Nephron progenitor cell (in vitro differentiated cells): ENCODE data around the gene SPDEF.

Experiments
- DNase-seq: peaks from one replicate; pipeline ENCODE4 v3.0.0; 2021
- H3K27ac Mint-ChIP-seq: 2 replicates; pipeline ENCODE4 v1.8.0; 2021; ENCODE audit warnings: mild to moderate bottlenecking, moderate library complexity, mixed read lengths
- H3K27me3 Mint-ChIP-seq: 2 replicates; pipeline ENCODE4 v1.8.0; 2021; ENCODE audit warnings: mild to moderate bottlenecking, low read depth, mixed read lengths; ENCODE audit not compliant: poor library complexity
- H3K36me3 Mint-ChIP-seq: 2 replicates; pipeline ENCODE4 v1.8.0; 2021; ENCODE audit warnings: low read depth, mixed read lengths
- H3K4me1 Mint-ChIP-seq: 2 replicates; pipeline ENCODE4 v1.8.0; 2021; ENCODE audit warnings: mixed read lengths
- H3K4me3 Mint-ChIP-seq: 2 replicates; pipeline ENCODE4 v1.8.0; 2021; ENCODE audit warnings: mild to moderate bottlenecking, moderate library complexity, mixed read lengths
- H3K9me3 Mint-ChIP-seq: 2 replicates; pipeline ENCODE4 v1.8.0; 2021; ENCODE audit warnings: mild to moderate bottlenecking, moderate library complexity, mixed read lengths
- TF ChIP-seq, protein P1 (sequence below): fragments of 200-600 bp; sonication (generic); IDR thresholded peaks from 2 replicates; pipeline ENCODE4 v1.5.0; 2021; ENCODE audit warnings: antibody characterized with exemption

The SPDEF gene

GRCh38 chr6:34564181-34564580, 8.1 kb upstream of the SPDEF start:
- Mint-ChIP-seq H3K4me1 (peaks cover 47% of the 10 kb centered on the region), H3K9me3 (peaks cover 4% of the 10 kb centered on the region), H3K27me3 (peaks cover 9% of the 10 kb centered on the region), H3K36me3 (no peaks in the 10 kb centered on the region), H3K4me3 (no peak overlapping the region), H3K27ac (no peak overlapping the region)
- TF ChIP-seq, protein P1, sequence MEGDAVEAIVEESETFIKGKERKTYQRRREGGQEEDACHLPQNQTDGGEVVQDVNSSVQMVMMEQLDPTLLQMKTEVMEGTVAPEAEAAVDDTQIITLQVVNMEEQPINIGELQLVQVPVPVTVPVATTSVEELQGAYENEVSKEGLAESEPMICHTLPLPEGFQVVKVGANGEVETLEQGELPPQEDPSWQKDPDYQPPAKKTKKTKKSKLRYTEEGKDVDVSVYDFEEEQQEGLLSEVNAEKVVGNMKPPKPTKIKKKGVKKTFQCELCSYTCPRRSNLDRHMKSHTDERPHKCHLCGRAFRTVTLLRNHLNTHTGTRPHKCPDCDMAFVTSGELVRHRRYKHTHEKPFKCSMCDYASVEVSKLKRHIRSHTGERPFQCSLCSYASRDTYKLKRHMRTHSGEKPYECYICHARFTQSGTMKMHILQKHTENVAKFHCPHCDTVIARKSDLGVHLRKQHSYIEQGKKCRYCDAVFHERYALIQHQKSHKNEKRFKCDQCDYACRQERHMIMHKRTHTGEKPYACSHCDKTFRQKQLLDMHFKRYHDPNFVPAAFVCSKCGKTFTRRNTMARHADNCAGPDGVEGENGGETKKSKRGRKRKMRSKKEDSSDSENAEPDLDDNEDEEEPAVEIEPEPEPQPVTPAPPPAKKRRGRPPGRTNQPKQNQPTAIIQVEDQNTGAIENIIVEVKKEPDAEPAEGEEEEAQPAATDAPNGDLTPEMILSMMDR = no peak
- no peak for DNase-seq

GRCh38 chr6:34563513-34563870, 7.4 kb upstream of the SPDEF start:
- H3K4me3 Mint-ChIP-seq = no peak overlapping the region
- peaks cover 4% of the 10 kb centered on the region for H3K9me3 Mint-ChIP-seq
- DNase-seq = no peak
- H3K27ac Mint-ChIP-seq = no peak overlapping the region
- no peaks in the 10 kb centered on the region for H3K36me3 Mint-ChIP-seq
- H3K4me1 Mint-ChIP-seq = peaks cover 47% of the 10 kb centered on the region
- peaks cover 9% of the 10 kb centered on the region for H3K27me3 Mint-ChIP-seq
- TF ChIP-seq, protein P1 = no peak

GRCh38 chr6:34562861-34563512, 6.9 kb upstream of the SPDEF start:
- Mint-ChIP-seq H3K27ac (no peak overlapping the region), H3K36me3 (no peaks in the 10 kb centered on the region), H3K9me3 (peaks cover 4% of the 10 kb centered on the region), H3K4me1 (peaks cover 42% of the 10 kb centered on the region), H3K4me3 (no peak overlapping the region), H3K27me3 (peaks cover 9% of the 10 kb centered on the region)
- no peak for DNase-seq
- TF ChIP-seq, protein P1 = no peak

- no peak overlapping the region for H3K27ac Mint-ChIP-seq
Measured at GRCh38 chr6:34562350-34562749, 6.2 kb upstream of the SPDEF start.

GRCh38 chr6:34561227-34561530, 5.0 kb upstream of the SPDEF start:
- DNase-seq = no peak
- Mint-ChIP-seq H3K4me1 (peaks cover 38% of the 10 kb centered on the region), H3K4me3 (no peak overlapping the region), H3K27me3 (peaks cover 3% of the 10 kb centered on the region), H3K27ac (no peak overlapping the region), H3K36me3 (no peaks in the 10 kb centered on the region), H3K9me3 (peaks cover 7% of the 10 kb centered on the region)
- TF ChIP-seq, protein P1 = no peak

More at GRCh38 chr6:34562350-34562749, 6.2 kb upstream of the SPDEF start:
- DNase-seq = no peak
- TF ChIP-seq, protein P1 = no peak
- Mint-ChIP-seq H3K4me1 (peaks cover 41% of the 10 kb centered on the region), H3K9me3 (peaks cover 7% of the 10 kb centered on the region), H3K27me3 (peaks cover 7% of the 10 kb centered on the region), H3K4me3 (no peak overlapping the region), H3K36me3 (no peaks in the 10 kb centered on the region)
